DMS53 treated with DMSO at 0.1 percent for 48 hours (cell line): Measurements from ENCODE around the gene PLXNB1.

Experiments
- DNase-seq: peaks from one replicate; lab custom pipeline; 2025; ENCODE audit not compliant: unreplicated experiment; lab: John Stamatoyannopoulos, UW

The PLXNB1 gene

DNA sequence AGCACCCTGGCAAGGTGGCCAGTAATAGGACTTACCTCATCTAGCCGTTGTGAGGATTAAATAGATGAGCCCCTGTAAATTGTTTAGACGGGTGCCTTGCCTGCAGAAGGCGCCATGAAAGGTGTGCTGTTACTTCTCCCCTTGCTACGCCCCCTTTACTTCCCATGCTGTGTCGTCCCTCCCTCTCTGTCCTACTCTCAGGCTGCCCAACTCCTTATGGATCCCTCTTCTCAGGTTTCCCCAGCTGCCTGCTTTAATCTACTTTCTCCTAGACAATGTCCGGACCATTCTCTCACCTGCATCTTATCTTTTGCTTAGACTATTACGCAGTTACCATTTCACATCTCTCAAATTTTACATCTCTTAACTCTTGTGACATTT, 59.6 kb downstream of the PLXNB1 start:
- no peak for DNase-seq

GRCh38 chr3:48369693-48370332, 60.1 kb downstream of the PLXNB1 start:
- no peak for DNase-seq

GRCh38 chr3:48367201-48367600, 62.7 kb downstream of the PLXNB1 start:
- no peak for DNase-seq

DNA sequence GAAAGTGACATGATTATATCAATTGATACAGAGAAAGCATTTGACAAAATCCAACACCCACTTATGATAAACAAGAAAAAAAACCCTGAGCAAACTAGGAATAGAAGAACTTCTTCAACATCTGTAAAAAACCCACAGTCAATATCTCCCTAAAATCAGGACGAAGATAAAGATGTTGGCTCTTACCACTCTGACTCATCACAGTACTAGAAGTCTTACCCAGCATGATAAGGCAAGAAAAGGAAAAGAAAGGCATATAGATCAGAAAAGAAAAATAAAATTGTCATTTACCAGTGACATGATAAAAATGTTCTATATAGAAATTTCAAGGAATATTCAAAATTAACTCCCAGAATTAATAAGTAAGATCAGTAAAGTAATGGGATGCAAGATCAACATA, 65.0 kb downstream of the PLXNB1 start:
- DNase-seq = no peak

GRCh38 chr3:48361928-48362327, 68.0 kb downstream of the PLXNB1 start:
- DNase-seq = no peak

GRCh38 chr3:48356419-48356818, 73.5 kb downstream of the PLXNB1 start:
- DNase-seq = no peak

- no peak for DNase-seq
These were observed 75.9 kb downstream of the PLXNB1 start for GRCh38 chr3:48353987-48354386.
